Measurements from ENCODE around the gene OR7C1. TPM values are rescaled to one million over a fixed set of nuclear protein-coding genes. Genes with fewer than 3 reads are reported as not detected.
"Not testable (repeated sequence)": the region's sequence is repeated elsewhere in the genome, so short reads cannot be mapped to it uniquely, and the experiment has no call there.

The OR7C1 gene
- total RNA-seq, 1 donor: under 0.01 TPM

GRCh38 chr19:14785102-14785793 lies 49.7 kb downstream of the OR7C1 start:
- DNase-seq (ENCODE audit: low read depth in 2 of 3, low spot score in 2 of 3): peak in 2 of 3 donors; percentile 91

GRCh38 chr19:14784730-14785101 lies 50.3 kb downstream of the OR7C1 start:
- DNase-seq (ENCODE audit: low read depth in 2 of 3, low spot score in 2 of 3): peak in 2 of 3 donors; percentile 69 to 77

GRCh38 chr19:14783410-14783998 lies 51.5 kb downstream of the OR7C1 start:
- peak in 2 of 3 donors; percentile 50 to 83 for DNase-seq (ENCODE audit: low read depth in 2 of 3, low spot score in 2 of 3)

- no peak for DNase-seq (ENCODE audit: low read depth in 2 of 3, low spot score in 2 of 3)
Measured at GRCh38 chr19:14782626-14783409, 52.2 kb downstream of the OR7C1 start.

GRCh38 chr19:14781713-14782536 lies 53.1 kb downstream of the OR7C1 start:
- not testable (repeated sequence) for DNase-seq (ENCODE audit: low read depth in 2 of 3, low spot score in 2 of 3)

- DNase-seq (ENCODE audit: low read depth in 2 of 3, low spot score in 2 of 3): not testable (repeated sequence)
Measured at GRCh38 chr19:14780622-14781225, 54.3 kb downstream of the OR7C1 start.

GRCh38 chr19:14779151-14779550 lies 55.8 kb downstream of the OR7C1 start:
- no peak for DNase-seq (ENCODE audit: low read depth in 2 of 3, low spot score in 2 of 3)

- DNase-seq (ENCODE audit: low read depth in 2 of 3, low spot score in 2 of 3): peak in 1 of 3 donors; percentile 8
Measured at GRCh38 chr19:14778110-14778845, 56.7 kb downstream of the OR7C1 start, which contains the start of gene ADGRE2. TSS of gene ADGRE2 (minus strand) at chr19:14778560. CDS start at chr19:14776756, 1,804 bp downstream.

- not testable (repeated sequence) for DNase-seq (ENCODE audit: low read depth in 2 of 3, low spot score in 2 of 3)
Measured at GRCh38 chr19:14777645-14778044, 57.3 kb downstream of the OR7C1 start.

GRCh38 chr19:14775869-14776586 lies 59.0 kb downstream of the OR7C1 start:
- DNase-seq (ENCODE audit: low read depth in 2 of 3, low spot score in 2 of 3): peak in 2 of 3 donors; percentile 61 to 72

- DNase-seq (ENCODE audit: low read depth in 2 of 3, low spot score in 2 of 3): not testable (repeated sequence)
Measured at GRCh38 chr19:14775326-14775725, 59.7 kb downstream of the OR7C1 start.

- no peak for DNase-seq (ENCODE audit: low read depth in 2 of 3, low spot score in 2 of 3)
Measured at GRCh38 chr19:14774373-14774772, 60.6 kb downstream of the OR7C1 start.

- not testable (repeated sequence) for DNase-seq (ENCODE audit: low read depth in 2 of 3, low spot score in 2 of 3)
Measured at GRCh38 chr19:14773722-14774121, 61.3 kb downstream of the OR7C1 start.

- no peak for DNase-seq (ENCODE audit: low read depth in 2 of 3, low spot score in 2 of 3)
Measured at GRCh38 chr19:14772995-14773394, 62.0 kb downstream of the OR7C1 start.

- no peak for DNase-seq (ENCODE audit: low read depth in 2 of 3, low spot score in 2 of 3)
Measured at GRCh38 chr19:14772467-14772866, 62.5 kb downstream of the OR7C1 start.

- DNase-seq (ENCODE audit: low read depth in 2 of 3, low spot score in 2 of 3): no peak
Measured at GRCh38 chr19:14770944-14771839, 63.8 kb downstream of the OR7C1 start.

GRCh38 chr19:14770136-14770535 lies 64.8 kb downstream of the OR7C1 start:
- DNase-seq (ENCODE audit: low read depth in 2 of 3, low spot score in 2 of 3): no peak

GRCh38 chr19:14769201-14769600 lies 65.8 kb downstream of the OR7C1 start:
- no peak for DNase-seq (ENCODE audit: low read depth in 2 of 3, low spot score in 2 of 3)
